ENCODE measurements around the gene PRKN.

The PRKN gene

GRCh38 chr6:162653808-162654207 lies 73.8 kb downstream of the PRKN start:
- no peak overlapping the region for H3K9ac ChIP-seq (ENCODE audit: low read length)
- no peaks in the 10 kb centered on the region for H3K4me1 ChIP-seq (ENCODE audit: insufficient read depth, low read length, severe bottlenecking)
- H3K27me3 ChIP-seq (ENCODE audit: insufficient read depth, low read length), result no peaks in the 10 kb centered on the region
- no peak overlapping the region for H3K27ac ChIP-seq (ENCODE audit: low read depth, low read length, poor library complexity, severe bottlenecking)
- no peaks in the 10 kb centered on the region for H3K9me3 ChIP-seq (ENCODE audit: low read length)
- no peaks in the 10 kb centered on the region for H3K79me2 ChIP-seq (ENCODE audit: insufficient read depth, low read length)
- no peaks in the 10 kb centered on the region for H4K20me1 ChIP-seq (ENCODE audit: insufficient read depth, low read length)
- no peaks in the 10 kb centered on the region for H3K36me3 ChIP-seq (ENCODE audit: insufficient read depth, low read length)
- TF ChIP-seq, protein P1, sequence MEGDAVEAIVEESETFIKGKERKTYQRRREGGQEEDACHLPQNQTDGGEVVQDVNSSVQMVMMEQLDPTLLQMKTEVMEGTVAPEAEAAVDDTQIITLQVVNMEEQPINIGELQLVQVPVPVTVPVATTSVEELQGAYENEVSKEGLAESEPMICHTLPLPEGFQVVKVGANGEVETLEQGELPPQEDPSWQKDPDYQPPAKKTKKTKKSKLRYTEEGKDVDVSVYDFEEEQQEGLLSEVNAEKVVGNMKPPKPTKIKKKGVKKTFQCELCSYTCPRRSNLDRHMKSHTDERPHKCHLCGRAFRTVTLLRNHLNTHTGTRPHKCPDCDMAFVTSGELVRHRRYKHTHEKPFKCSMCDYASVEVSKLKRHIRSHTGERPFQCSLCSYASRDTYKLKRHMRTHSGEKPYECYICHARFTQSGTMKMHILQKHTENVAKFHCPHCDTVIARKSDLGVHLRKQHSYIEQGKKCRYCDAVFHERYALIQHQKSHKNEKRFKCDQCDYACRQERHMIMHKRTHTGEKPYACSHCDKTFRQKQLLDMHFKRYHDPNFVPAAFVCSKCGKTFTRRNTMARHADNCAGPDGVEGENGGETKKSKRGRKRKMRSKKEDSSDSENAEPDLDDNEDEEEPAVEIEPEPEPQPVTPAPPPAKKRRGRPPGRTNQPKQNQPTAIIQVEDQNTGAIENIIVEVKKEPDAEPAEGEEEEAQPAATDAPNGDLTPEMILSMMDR (IDR thresholded peaks at IDR 0.05; ENCODE audit: low read length), result no peak
- H2AFZ ChIP-seq (ENCODE audit: low read length), result no peak overlapping the region
- H3K4me2 ChIP-seq (ENCODE audit: low read length), result no peak overlapping the region
- H3K4me3 ChIP-seq (ENCODE audit: low read depth, low read length, poor library complexity, severe bottlenecking), result no peak overlapping the region
- no peaks in the 10 kb centered on the region for H3F3A ChIP-seq (ENCODE audit: insufficient read depth, low read length)
- H3K9me2 ChIP-seq (ENCODE audit: low read depth, low read length), result no peaks in the 10 kb centered on the region

DNA sequence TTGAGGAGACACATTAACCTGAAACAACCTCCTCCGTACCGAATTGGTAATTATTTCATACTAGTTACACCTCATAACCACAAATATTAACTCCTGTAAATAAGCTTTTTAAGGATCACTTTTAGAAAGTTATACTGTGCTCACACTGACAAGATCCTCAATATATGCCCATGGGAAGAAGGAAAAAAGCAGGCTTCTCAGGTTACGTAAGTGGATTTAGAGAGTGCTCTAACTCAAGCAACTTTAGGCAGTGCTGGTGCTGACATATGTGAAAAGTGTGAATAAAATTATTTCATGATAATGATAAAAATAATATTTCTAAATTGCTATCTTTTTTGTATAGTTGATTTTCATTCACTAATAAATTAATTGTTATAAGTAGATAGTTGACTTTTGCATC lies 76.1 kb downstream of the PRKN start:
- TF ChIP-seq, protein P1 (IDR thresholded peaks at IDR 0.05; ENCODE audit: low read length), result no peak
- TF ChIP-seq EZH2 (IDR thresholded peaks at IDR 0.05; ENCODE audit: borderline replicate concordance, low read length), result no peak
- no peaks in the 10 kb centered on the region for H3K4me1 ChIP-seq (ENCODE audit: insufficient read depth, low read length, severe bottlenecking)
- no peak overlapping the region for H3K4me2 ChIP-seq (ENCODE audit: low read length)
- H3K4me3 ChIP-seq (ENCODE audit: low read depth, low read length, poor library complexity, severe bottlenecking), result no peak overlapping the region
- H3K79me2 ChIP-seq (ENCODE audit: insufficient read depth, low read length), result no peaks in the 10 kb centered on the region
- H3K9ac ChIP-seq (ENCODE audit: low read length), result no peak overlapping the region
- no peaks in the 10 kb centered on the region for H3K27me3 ChIP-seq (ENCODE audit: insufficient read depth, low read length)
- no peak overlapping the region for H3K27ac ChIP-seq (ENCODE audit: low read depth, low read length, poor library complexity, severe bottlenecking)
- H3K36me3 ChIP-seq (ENCODE audit: insufficient read depth, low read length), result no peaks in the 10 kb centered on the region
- no peaks in the 10 kb centered on the region for H3K9me2 ChIP-seq (ENCODE audit: low read depth, low read length)
- no peak overlapping the region for H2AFZ ChIP-seq (ENCODE audit: low read length)
- H4K20me1 ChIP-seq (ENCODE audit: insufficient read depth, low read length), result no peaks in the 10 kb centered on the region
- no peaks in the 10 kb centered on the region for H3F3A ChIP-seq (ENCODE audit: insufficient read depth, low read length)
- H3K9me3 ChIP-seq (ENCODE audit: low read length), result no peaks in the 10 kb centered on the region

- H4K20me1 ChIP-seq (ENCODE audit: insufficient read depth, low read length), result no peaks in the 10 kb centered on the region
- no peaks in the 10 kb centered on the region for H3K4me1 ChIP-seq (ENCODE audit: insufficient read depth, low read length, severe bottlenecking)
- H3K27me3 ChIP-seq (ENCODE audit: insufficient read depth, low read length), result no peaks in the 10 kb centered on the region
- no peak overlapping the region for H3K9ac ChIP-seq (ENCODE audit: low read length)
- no peak overlapping the region for H3K4me3 ChIP-seq (ENCODE audit: low read depth, low read length, poor library complexity, severe bottlenecking)
- no peaks in the 10 kb centered on the region for H3F3A ChIP-seq (ENCODE audit: insufficient read depth, low read length)
- H3K4me2 ChIP-seq (ENCODE audit: low read length), result no peak overlapping the region
- H3K9me3 ChIP-seq (ENCODE audit: low read length), result no peaks in the 10 kb centered on the region
- H3K9me2 ChIP-seq (ENCODE audit: low read depth, low read length), result no peaks in the 10 kb centered on the region
- no peak for TF ChIP-seq EZH2 (IDR thresholded peaks at IDR 0.05; ENCODE audit: borderline replicate concordance, low read length)
- TF ChIP-seq, protein P1 (IDR thresholded peaks at IDR 0.05; ENCODE audit: low read length), result no peak
- no peaks in the 10 kb centered on the region for H3K79me2 ChIP-seq (ENCODE audit: insufficient read depth, low read length)
- no peaks in the 10 kb centered on the region for H3K36me3 ChIP-seq (ENCODE audit: insufficient read depth, low read length)
- H2AFZ ChIP-seq (ENCODE audit: low read length), result no peak overlapping the region
- no peak overlapping the region for H3K27ac ChIP-seq (ENCODE audit: low read depth, low read length, poor library complexity, severe bottlenecking)
These were observed 78.3 kb downstream of the PRKN start for GRCh38 chr6:162649271-162649670.

All from OCI-LY1 (cell line).